ENCODE results near the gene SMLR1. TPM values are rescaled to one million over a fixed set of nuclear protein-coding genes. Genes with fewer than 3 reads are reported as not detected.

The SMLR1 gene
- total RNA-seq, 1 experiment from 2014 or later = not detected

GRCh38 chr6:130882370-130882769 is 55.2 kb downstream of the SMLR1 start:
- no peak overlapping the region for H3K4me3 ChIP-seq

GRCh38 chr6:130885392-130886192 is 58.4 kb downstream of the SMLR1 start:
- H3K27me3 ChIP-seq = no peaks in the 10 kb centered on the region
- peaks cover 2% of the 10 kb centered on the region; the same call in 1 of the 2 replicates for H3K4me1 ChIP-seq
- H3K27ac ChIP-seq = no peak overlapping the region
- DNase-seq = peak; percentile 69 to 89
- H3K9me3 ChIP-seq (replicated peaks) = no peaks in the 10 kb centered on the region
- H3K4me3 ChIP-seq = no peak overlapping the region
- peaks cover 33% of the 10 kb centered on the region for H3K36me3 ChIP-seq

More at GRCh38 chr6:130882370-130882769, 55.2 kb downstream of the SMLR1 start:
- H3K4me1 ChIP-seq = no peaks in the 10 kb centered on the region
- no peak overlapping the region for H3K27ac ChIP-seq
- H3K9me3 ChIP-seq (replicated peaks) = no peaks in the 10 kb centered on the region
- H3K27me3 ChIP-seq = no peaks in the 10 kb centered on the region
- peaks cover 20% of the 10 kb centered on the region for H3K36me3 ChIP-seq
- no peak for DNase-seq

Other genes starting within 250 kb of the SMLR1 start
- gene EPB41L2, start 235.8 kb downstream of the SMLR1 start, total RNA-seq (2014; rRNA removed; shearing (Covaris generic)) = 89.3 and 95.9 TPM in 2 replicates

Data from SJCRH30 (cell line).